ENCODE data around the gene DHX15. TPM values are rescaled to one million over a fixed set of nuclear protein-coding genes. Genes with fewer than 3 reads are reported as not detected.
"Not testable (repeated sequence)": the region's sequence is repeated elsewhere in the genome, so short reads cannot be mapped to it uniquely, and the experiment has no call there.

DHX15 gene
- total and polyA plus RNA-seq, 12 donors: 42.4 to 158 (median 79.0) TPM

- Histone ChIP-seq H3K36me3 (replicated peaks in 1 of 2) (no peaks in the 10 kb centered on the region), H3K9me3 (replicated peaks in 1 of 3) (no peaks in the 10 kb centered on the region), H3K4me1 (replicated peaks in 1 of 2) (no peaks in the 10 kb centered on the region), H3K27me3 (no peaks in the 10 kb centered on the region), H3K4me3 (no peak overlapping the region), H3K27ac (no peak overlapping the region)
- WGBS, 4 donors: 85 to 91% (median 87%) methylated on average over 5 of the region's 5 CpGs
- intact Hi-C loops (cut with DNase I): no loop called here
- TF ChIP-seq CTCF (IDR thresholded peaks at IDR 0.05): no peak
- no peak for TF ChIP-seq POLR2A (IDR thresholded peaks at IDR 0.05)
- DNase-seq: no peak
Observed at GRCh38 chr4:24511371-24512063, 72.8 kb downstream of the DHX15 start.

- TF ChIP-seq CTCF (IDR thresholded peaks at IDR 0.05) (no peak), POLR2A (IDR thresholded peaks at IDR 0.05) (no peak)
- H3K4me3 ChIP-seq: no peak overlapping the region
- no peaks in the 10 kb centered on the region for H3K36me3 ChIP-seq (replicated peaks in 1 of 2)
- WGBS, 4 donors: 94 to 95% (median 95%) methylated on average over 5 of the region's 5 CpGs
- no peak overlapping the region for H3K27ac ChIP-seq
- H3K9me3 ChIP-seq (replicated peaks in 1 of 3): no peaks in the 10 kb centered on the region
- DNase-seq: no peak
- no peaks in the 10 kb centered on the region for H3K4me1 ChIP-seq (replicated peaks in 1 of 2)
- no peaks in the 10 kb centered on the region for H3K27me3 ChIP-seq
- intact Hi-C loops (cut with DNase I): no loop called here
Observed at GRCh38 chr4:24510091-24510490, 74.3 kb downstream of the DHX15 start.

GRCh38 chr4:24508541-24508940 lies 75.8 kb downstream of the DHX15 start:
- DNase-seq: no peak
- intact Hi-C loops (cut with DNase I): no loop called here

DNA sequence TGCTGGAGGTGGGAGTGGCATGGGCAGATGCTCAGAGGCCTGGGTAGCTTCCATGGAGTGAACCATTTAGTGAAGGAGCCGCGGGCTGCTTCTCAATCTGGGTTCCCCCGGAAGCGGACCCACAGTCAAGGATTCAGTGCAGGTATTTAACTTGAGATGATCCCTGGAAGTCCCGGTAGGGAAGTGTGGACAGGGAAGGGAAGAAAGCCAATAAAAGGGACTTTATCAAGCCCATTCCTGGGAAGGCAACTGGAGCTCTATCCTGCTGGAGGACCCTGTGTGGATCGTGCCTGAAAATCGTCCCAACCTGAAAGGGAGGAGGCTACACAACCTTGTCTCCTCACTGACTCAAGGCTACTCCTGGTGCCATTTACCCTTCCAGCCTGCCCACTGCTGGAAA lies 76.9 kb downstream of the DHX15 start:
- H3K27me3 ChIP-seq: no peaks in the 10 kb centered on the region
- no peak overlapping the region for H3K27ac ChIP-seq
- intact Hi-C loops (cut with DNase I): no loop called here
- H3K36me3 ChIP-seq (replicated peaks in 1 of 2): no peaks in the 10 kb centered on the region
- no peak for DNase-seq
- no peak overlapping the region for H3K4me3 ChIP-seq
- TF ChIP-seq CTCF (IDR thresholded peaks at IDR 0.05): no peak
- TF ChIP-seq POLR2A (IDR thresholded peaks at IDR 0.05): no peak
- H3K4me1 ChIP-seq (replicated peaks in 1 of 2): no peaks in the 10 kb centered on the region
- H3K9me3 ChIP-seq (replicated peaks in 1 of 3): no peaks in the 10 kb centered on the region
- WGBS, 4 donors: 82 to 87% (median 85%) methylated on average over 7 of the region's 7 CpGs

More at GRCh38 chr4:24508541-24508940, 75.8 kb downstream of the DHX15 start:
- WGBS, 4 donors: 89 to 94% (median 94%) methylated on average over 2 of the region's 2 CpGs
- no peaks in the 10 kb centered on the region for H3K36me3 ChIP-seq (replicated peaks in 1 of 2)
- TF ChIP-seq CTCF (IDR thresholded peaks at IDR 0.05): no peak
- TF ChIP-seq POLR2A (IDR thresholded peaks at IDR 0.05): no peak
- H3K9me3 ChIP-seq (replicated peaks in 1 of 3): no peaks in the 10 kb centered on the region
- no peak overlapping the region for H3K27ac ChIP-seq
- H3K27me3 ChIP-seq: no peaks in the 10 kb centered on the region
- no peak overlapping the region for H3K4me3 ChIP-seq
- H3K4me1 ChIP-seq (replicated peaks in 1 of 2): no peaks in the 10 kb centered on the region

GRCh38 chr4:24503090-24503489 lies 81.3 kb downstream of the DHX15 start:
- H3K4me1 ChIP-seq (replicated peaks in 1 of 2); H3K27me3 ChIP-seq; H3K36me3 ChIP-seq (replicated peaks in 1 of 2); H3K9me3 ChIP-seq (replicated peaks in 1 of 3); intact Hi-C loops (cut with DNase I); DNase-seq; H3K4me3 ChIP-seq; H3K27ac ChIP-seq: not testable (repeated sequence)
- 88 to 90% (median 88%) methylated on average over 8 to 10 of the region's 10 CpGs for WGBS, 4 donors
